PFSK-1 (cell line): ENCODE results near the gene KLHL25.

ENCODE experiments used
- FOXP2 ChIP-seq: optimal IDR thresholded peaks from 2 replicates; pipeline ENCODE3; 2011; ENCODE audit warnings: borderline replicate concordance, control low read depth, inconsistent platforms; ENCODE audit not compliant: insufficient read depth; ENCODE audit errors: extremely low read length, extremely low read depth
- POLR2AphosphoS5 ChIP-seq: IDR thresholded peaks from 2 replicates; pipeline ENCODE4 v1.6.1; 2012; ENCODE audit warnings: low read depth, mild to moderate bottlenecking, control low read depth, low read length, moderate library complexity
- SIN3A ChIP-seq: IDR thresholded peaks from 2 replicates; pipeline ENCODE4 v1.6.1; 2012; ENCODE audit warnings: mild to moderate bottlenecking, low read length, moderate library complexity, borderline replicate concordance; ENCODE audit not compliant: insufficient read depth
- TAF1 ChIP-seq: IDR thresholded peaks from 2 replicates; pipeline ENCODE4 v1.6.1; 2012; ENCODE audit warnings: low read length, control low read depth, borderline replicate concordance; ENCODE audit not compliant: insufficient read depth
- TF ChIP-seq, protein P1 (sequence below), 2 experiments: IDR thresholded peaks; 2 replicates each; pipeline versions ENCODE4 v1.6.1 to v1.8.0; 2011 to 2012; ENCODE audit warnings: low read depth in 2 of 2, low read length in 2 of 2, control low read depth in 1 of 2, inconsistent platforms in 1 of 2, mild to moderate bottlenecking in 1 of 2, moderate library complexity in 1 of 2; ENCODE audit not compliant: insufficient read depth in 1 of 2

Gene KLHL25

GRCh38 chr15:85821545-85821944 is 26.8 kb upstream of the KLHL25 start:
- TF ChIP-seq SIN3A (no peak), TAF1 (no peak)
- TF ChIP-seq, protein P1, sequence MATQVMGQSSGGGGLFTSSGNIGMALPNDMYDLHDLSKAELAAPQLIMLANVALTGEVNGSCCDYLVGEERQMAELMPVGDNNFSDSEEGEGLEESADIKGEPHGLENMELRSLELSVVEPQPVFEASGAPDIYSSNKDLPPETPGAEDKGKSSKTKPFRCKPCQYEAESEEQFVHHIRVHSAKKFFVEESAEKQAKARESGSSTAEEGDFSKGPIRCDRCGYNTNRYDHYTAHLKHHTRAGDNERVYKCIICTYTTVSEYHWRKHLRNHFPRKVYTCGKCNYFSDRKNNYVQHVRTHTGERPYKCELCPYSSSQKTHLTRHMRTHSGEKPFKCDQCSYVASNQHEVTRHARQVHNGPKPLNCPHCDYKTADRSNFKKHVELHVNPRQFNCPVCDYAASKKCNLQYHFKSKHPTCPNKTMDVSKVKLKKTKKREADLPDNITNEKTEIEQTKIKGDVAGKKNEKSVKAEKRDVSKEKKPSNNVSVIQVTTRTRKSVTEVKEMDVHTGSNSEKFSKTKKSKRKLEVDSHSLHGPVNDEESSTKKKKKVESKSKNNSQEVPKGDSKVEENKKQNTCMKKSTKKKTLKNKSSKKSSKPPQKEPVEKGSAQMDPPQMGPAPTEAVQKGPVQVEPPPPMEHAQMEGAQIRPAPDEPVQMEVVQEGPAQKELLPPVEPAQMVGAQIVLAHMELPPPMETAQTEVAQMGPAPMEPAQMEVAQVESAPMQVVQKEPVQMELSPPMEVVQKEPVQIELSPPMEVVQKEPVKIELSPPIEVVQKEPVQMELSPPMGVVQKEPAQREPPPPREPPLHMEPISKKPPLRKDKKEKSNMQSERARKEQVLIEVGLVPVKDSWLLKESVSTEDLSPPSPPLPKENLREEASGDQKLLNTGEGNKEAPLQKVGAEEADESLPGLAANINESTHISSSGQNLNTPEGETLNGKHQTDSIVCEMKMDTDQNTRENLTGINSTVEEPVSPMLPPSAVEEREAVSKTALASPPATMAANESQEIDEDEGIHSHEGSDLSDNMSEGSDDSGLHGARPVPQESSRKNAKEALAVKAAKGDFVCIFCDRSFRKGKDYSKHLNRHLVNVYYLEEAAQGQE (IDR thresholded peaks at IDR 0.05; ENCODE audit: insufficient read depth in 1 of 2, low read depth in 2 of 2, low read length in 2 of 2), result no peak

GRCh38 chr15:85819938-85820337 is 25.2 kb upstream of the KLHL25 start:
- TF ChIP-seq POLR2AphosphoS5 (no peak), FOXP2 (no peak)

- no peak for TF ChIP-seq POLR2AphosphoS5
- no peak for TF ChIP-seq SIN3A
- TF ChIP-seq TAF1, result no peak
- TF ChIP-seq, protein P1 (IDR thresholded peaks at IDR 0.05; ENCODE audit: insufficient read depth in 1 of 2, low read depth in 2 of 2, low read length in 2 of 2), result no peak
- TF ChIP-seq FOXP2, result no peak
These were observed 18.5 kb upstream of the KLHL25 start for GRCh38 chr15:85813234-85813633.

- no peak for TF ChIP-seq FOXP2
- TF ChIP-seq SIN3A, result no peak
- TF ChIP-seq, protein P1 (IDR thresholded peaks at IDR 0.05; ENCODE audit: insufficient read depth in 1 of 2, low read depth in 2 of 2, low read length in 2 of 2), result no peak
- no peak for TF ChIP-seq POLR2AphosphoS5
- TF ChIP-seq TAF1, result no peak
These were observed 15.3 kb upstream of the KLHL25 start for GRCh38 chr15:85810075-85810474.

GRCh38 chr15:85805420-85805819 is 10.7 kb upstream of the KLHL25 start:
- TF ChIP-seq POLR2AphosphoS5 (no peak), SIN3A (no peak), FOXP2 (no peak), TAF1 (no peak)

- TF ChIP-seq SIN3A, result no peak
- TF ChIP-seq, protein P1 (IDR thresholded peaks at IDR 0.05; ENCODE audit: insufficient read depth in 1 of 2, low read depth in 2 of 2, low read length in 2 of 2), result no peak
- no peak for TF ChIP-seq FOXP2
- no peak for TF ChIP-seq POLR2AphosphoS5
- no peak for TF ChIP-seq TAF1
These were observed 9.9 kb upstream of the KLHL25 start for GRCh38 chr15:85804481-85805170.
